HG03521 (cell line): ENCODE data around the gene KCNA1.

ENCODE experiments used
- ATAC-seq: cut with Tn5 transposase; IDR thresholded peaks from one replicate; pipeline ENCODE4 v1.9.1; 2021; ENCODE audit warnings: mild to moderate bottlenecking, moderate library complexity; ENCODE audit not compliant: unreplicated experiment

Gene KCNA1

GRCh38 chr12:4910502-4911315 lies 1.0 kb downstream of the KCNA1 start:
- ATAC-seq, result no peak

GRCh38 chr12:4911316-4911994 lies 1.8 kb downstream of the KCNA1 start:
- no peak for ATAC-seq

DNA sequence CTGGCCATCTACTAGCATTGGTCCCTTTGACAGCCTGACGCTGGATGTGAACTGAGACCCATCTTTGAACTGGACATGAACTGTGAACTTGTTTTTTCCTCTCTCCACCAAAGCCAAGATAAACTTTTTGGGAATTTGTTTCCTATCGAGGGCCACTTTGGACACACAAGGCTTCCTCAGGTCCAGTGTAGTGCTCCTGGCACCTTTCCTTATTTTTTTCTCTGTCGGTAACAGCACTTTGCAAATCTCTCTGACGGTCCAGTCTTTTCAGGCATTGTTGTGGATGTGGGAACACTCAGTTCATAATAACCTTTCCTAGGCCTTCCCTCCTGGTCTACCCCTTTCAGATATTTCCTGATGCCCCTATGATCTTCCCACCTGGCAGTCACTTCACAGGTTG lies 5.0 kb downstream of the KCNA1 start:
- ATAC-seq, result no peak

DNA sequence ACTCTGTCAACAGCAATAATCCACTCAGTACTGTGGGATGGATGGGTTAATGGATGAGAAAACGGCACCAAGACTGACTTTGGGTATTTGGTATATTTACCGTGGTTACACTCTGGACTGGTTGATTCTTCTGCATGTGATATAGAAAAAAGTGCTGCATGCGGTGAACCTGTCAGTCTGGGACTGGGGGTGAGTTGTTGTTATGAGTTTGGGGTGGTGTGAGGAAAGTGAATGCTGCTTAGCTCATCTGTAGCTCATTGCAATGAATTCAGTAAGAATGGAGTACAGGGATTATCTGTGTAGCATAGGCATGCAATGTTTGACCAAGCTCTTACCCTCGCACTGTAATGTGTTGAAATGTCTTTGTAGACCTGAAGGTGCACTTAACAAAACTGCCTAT lies 6.0 kb downstream of the KCNA1 start:
- ATAC-seq, result no peak

DNA sequence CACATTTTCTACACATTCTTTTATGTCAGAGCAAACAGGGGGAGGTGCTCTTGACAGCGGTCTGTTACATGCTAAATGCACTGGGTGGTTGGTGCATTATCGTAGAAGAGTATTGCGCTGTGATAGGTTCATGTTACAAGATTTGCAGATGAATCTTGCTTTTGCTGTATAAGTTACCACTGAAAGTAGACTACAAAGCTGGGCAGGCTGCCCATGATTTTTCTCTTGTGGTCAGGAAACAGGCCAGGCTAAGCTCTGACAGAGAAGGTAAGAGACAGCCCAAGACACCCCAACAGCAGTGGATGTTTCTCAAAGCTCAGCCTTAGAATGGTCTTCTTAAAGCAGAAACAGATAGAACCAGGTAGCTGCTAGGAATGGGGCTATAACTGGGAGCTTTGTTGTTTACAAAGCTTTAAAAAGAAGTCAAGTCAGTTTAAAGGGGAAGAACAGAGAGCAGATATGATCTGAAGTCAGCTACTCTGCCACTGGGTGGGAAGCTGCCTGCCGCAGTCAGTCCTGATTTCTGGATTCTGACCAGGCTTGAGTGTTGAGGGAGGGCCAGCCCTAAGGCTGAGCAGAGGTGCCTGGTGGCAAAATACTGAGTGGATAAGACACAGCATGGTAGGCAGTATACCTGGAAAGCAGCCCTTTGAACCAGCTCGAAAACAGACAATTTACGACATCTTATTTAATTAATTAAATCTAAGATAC lies 9.4 kb downstream of the KCNA1 start:
- ATAC-seq, result peak; percentile 53

GRCh38 chr12:4932576-4932975 lies 22.9 kb downstream of the KCNA1 start:
- ATAC-seq, result no peak

- ATAC-seq, result no peak
These were observed 23.7 kb downstream of the KCNA1 start for GRCh38 chr12:4933411-4933810.

GRCh38 chr12:4934407-4935035 lies 24.8 kb downstream of the KCNA1 start:
- no peak for ATAC-seq

DNA sequence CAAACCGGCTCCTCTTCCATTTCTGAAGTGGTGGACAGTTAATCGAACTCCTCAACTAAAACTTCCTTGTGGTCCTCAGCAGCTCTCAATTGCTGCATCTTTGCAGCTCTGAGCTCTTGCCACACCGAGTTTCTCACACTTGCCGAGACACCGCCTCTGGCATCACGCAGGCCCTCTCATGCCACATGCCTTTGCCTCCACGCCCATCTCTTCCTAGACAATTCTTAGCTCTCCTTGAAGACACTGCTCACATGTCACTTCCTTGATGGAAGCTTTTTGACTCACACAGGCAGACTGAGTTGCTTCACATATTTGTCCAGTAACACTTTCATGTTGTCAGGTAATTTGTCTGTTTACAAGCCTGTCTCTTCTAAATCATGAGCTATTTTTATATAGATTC lies 29.2 kb downstream of the KCNA1 start:
- no peak for ATAC-seq

DNA sequence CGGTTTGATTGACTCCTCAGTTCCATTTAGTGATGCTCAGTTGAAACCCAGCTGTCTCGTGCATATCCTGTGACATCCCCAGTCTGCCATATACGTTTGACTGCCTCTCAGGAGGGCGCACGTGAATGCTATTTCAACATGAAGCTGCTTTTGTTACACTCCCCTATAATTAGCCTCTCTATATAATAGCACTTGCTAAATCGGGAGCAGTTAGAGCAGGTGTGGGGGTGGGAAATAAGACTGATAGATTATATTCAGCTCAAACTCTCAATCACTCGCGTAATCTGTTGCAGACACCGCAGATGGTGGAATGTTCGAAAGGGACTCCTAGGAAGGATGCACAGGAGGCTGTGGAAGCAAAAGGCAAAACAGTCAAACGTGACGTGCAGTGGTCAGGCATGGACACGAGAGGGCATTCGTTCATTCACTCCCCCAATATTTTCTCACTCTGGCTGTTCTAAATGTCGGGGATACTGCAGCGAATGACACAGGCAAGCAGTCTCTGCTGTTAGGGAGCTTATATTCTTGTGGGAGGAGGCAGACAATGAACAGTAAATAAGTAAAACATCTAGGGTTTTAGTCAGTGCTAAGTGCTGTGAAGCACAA lies 29.8 kb downstream of the KCNA1 start:
- no peak for ATAC-seq

DNA sequence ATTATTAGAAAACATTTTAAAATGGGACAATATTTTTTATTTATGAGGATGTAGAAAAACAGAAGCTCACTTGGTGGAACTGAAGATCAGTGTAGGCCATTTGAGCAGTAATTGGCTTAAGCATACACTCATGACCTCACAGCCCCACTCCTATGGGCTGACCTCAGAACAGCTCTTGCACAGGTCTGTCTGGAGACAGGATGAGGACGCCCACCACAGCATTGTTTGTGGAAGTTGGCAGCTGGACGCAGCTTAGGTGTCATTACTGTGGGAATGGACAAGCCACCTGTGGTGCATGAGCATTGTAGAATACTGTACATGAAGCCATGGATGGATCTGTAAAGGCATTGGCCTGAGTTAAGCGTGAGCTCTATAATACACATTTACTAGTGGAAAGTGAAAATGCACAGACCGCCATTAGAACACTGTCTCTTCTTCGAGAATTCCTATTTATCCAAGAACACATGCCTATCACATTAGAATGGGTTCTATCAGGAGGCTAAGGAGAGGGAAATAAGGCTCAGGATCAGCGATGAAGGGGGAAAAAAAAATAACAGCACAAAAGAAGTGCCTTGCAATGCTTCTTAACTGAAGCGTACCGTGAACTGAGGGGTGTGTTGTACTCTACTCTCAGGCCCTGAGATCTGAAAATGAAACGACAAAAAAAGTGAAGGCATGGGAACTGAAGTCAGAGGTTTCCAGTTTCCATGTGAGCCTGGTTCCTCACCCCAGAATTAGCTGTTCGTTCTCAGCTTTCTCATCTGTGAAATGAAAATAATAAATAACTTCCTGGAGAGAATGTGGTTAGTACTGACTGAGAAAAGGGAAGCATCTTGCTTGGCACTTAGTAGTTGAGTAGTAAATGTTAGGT lies 33.6 kb downstream of the KCNA1 start:
- ATAC-seq, result peak; percentile 83

- peak; percentile 18 for ATAC-seq
These were observed 34.2 kb downstream of the KCNA1 start for GRCh38 chr12:4943938-4944284.

DNA sequence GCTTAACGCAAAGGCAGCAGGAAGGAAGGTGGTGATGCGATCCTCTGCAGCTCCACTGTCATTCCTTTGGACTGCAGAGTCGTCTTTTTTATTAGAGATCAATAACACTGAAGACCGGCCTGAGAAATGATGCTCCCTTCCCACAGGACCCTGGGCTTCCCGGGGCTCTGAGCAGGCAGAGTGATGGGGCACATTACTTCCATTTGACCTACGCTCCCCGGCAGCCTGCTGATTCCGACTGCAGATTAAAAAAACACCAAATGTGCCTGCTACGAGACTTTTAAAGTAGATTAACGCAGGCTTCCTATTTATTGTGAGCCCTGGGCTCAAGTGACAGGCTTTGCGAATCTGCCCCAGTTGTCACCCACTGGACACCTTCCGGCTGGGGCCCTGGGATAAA lies 37.5 kb downstream of the KCNA1 start:
- ATAC-seq, result no peak

GRCh38 chr12:4951083-4951482 lies 41.4 kb downstream of the KCNA1 start:
- ATAC-seq, result no peak

DNA sequence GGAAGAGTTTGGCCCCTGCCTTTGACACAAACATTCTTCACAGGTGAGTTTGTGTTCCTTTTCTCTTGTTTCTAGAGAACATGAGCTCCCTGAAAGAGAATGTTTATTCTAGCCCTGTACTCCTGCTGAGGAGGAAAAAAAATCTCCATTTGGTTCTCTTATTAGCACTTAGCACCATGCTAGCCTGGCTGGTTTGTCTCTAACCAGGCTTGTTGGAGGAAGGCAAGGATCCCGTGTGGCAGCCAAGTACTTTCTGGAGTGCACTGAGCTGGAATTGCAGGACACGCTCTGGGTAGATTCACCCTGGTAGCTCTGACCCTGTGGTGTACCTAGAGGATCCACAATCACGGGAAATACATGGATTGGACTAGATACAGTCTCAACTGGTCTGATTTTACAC lies 41.9 kb downstream of the KCNA1 start:
- no peak for ATAC-seq

DNA sequence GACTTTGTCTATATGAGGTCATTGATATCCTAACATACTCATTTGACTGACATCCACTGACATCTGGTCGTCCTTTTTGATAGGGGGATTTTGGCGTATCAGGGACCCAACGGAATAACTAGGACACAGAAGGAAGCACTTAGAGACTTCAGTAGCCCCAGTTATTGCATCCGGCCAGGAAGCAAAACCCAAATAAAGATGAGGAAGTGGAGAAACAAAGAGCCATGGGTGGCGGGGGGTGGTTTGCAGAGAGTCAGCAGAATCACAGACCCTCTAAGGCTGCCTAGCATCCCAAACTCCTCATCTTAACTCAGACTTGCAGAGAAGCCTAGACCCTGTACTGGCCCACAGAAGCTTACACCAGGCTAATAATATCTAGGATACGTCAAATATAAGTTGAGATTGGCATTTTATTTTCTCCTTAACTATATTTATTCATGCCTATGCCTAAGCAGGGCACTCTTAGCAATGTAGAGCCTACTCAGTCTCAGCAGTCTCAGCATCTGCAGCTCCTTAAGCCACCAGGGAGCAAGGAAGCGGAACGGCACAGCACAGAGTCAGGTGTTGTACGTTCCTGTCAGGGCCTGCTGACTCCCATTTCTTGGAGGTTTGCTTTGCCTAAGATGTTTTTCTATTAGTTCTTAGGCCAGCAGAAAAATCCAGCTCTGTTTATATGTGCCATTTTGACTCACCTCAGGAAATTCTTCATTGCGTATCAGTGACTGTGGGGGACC lies 45.1 kb downstream of the KCNA1 start:
- no peak for ATAC-seq

- no peak for ATAC-seq
These were observed 46.3 kb downstream of the KCNA1 start for GRCh38 chr12:4956054-4956453.

GRCh38 chr12:4956968-4957367 lies 47.3 kb downstream of the KCNA1 start:
- ATAC-seq, result no peak

GRCh38 chr12:4957761-4958160 lies 48.1 kb downstream of the KCNA1 start:
- no peak for ATAC-seq
